HCT116 (cell line): ENCODE data around the gene PMEPA1. TPM values are rescaled to one million over a fixed set of nuclear protein-coding genes. Genes with fewer than 3 reads are reported as not detected.

ENCODE experiments used
- ATAC-seq: fragments of 200-7000 bp; cut with Tn5 transposase; 2 replicates; pipeline ENCODE4 v1.9.1; 2020; ENCODE audit warnings: mild to moderate bottlenecking, moderate library complexity
- BruUV-seq: library from RNA; stranded (reverse); fragments of 400-500 nt; replicated peaks from 2 replicates; lab custom pipeline; 2021; lab: Mats Ljungman, UMichigan
- CTCF ChIA-PET: fragments of 300-600 bp; sonication (Branson Sonifier 250); formaldehyde crosslinking; loops from one replicate; lab custom pipeline; 2021; ENCODE audit warnings: antibody characterized with exemption; lab: Charles Lee
- POLR2A ChIA-PET: fragments of 300-600, 350-600 bp; sonication (Branson Sonifier 250); formaldehyde crosslinking; loops from one replicate; lab custom pipeline; 2021; ENCODE audit warnings: antibody characterized with exemption; lab: Charles Lee
- RAD21 ChIA-PET, 2 experiments: fragments of 300-600 bp; sonication (Branson Sonifier 250); formaldehyde crosslinking; loops; one replicate each; lab custom pipeline; 2023; ENCODE audit warnings: low total read pairs in 2 of 2; ENCODE audit not compliant: uncharacterized antibody in 2 of 2, unreplicated experiment in 2 of 2, low non-redundant PET in 1 of 2; lab: Charles Lee
- DNase-seq: peaks from one replicate; pipeline ENCODE4 v3.0.0-alpha.2; 2010; ENCODE audit warnings: low read depth, low spot score
- H2AFZ ChIP-seq: fragments of 200-600 bp; shearing (Covaris generic), sonication (generic); 2 replicates; pipeline ENCODE4 v1.6.1; 2017; ENCODE audit warnings: low read depth, mixed run types, mixed read lengths, antibody characterized with exemption, low read length; ENCODE audit not compliant: poor library complexity, severe bottlenecking
- H3K27ac ChIP-seq: 2 replicates; pipeline ENCODE4 v1.5.1; 2012; ENCODE audit warnings: low read depth, low read length
- H3K27me3 ChIP-seq: fragments of 200-600 bp; sonication (generic); 2 replicates; pipeline ENCODE4 v1.6.1; 2016; ENCODE audit warnings: mixed run types, low read length, mixed read lengths; ENCODE audit not compliant: insufficient read depth
- H3K36me3 ChIP-seq, 2 experiments: fragments of 200-500 bp in 1 of 2; fragments of 200-600 bp in 1 of 2; sonication (Bioruptor generic) in 1 of 2; sonication (generic) in 1 of 2; 2 replicates each; pipeline versions ENCODE4 v1.5.1 to v1.6.1; 2014 to 2016; ENCODE audit warnings: low read length in 2 of 2, inconsistent platforms in 1 of 2, mixed read lengths in 1 of 2, mixed run types in 1 of 2; ENCODE audit not compliant: insufficient read depth in 2 of 2, control insufficient read depth in 1 of 2
- H3K4me1 ChIP-seq, 2 experiments: fragments of 200-600 bp in 1 of 2; sonication (generic) in 1 of 2; 2 replicates each; pipeline versions ENCODE4 v1.5.1 to v1.6.1; 2012 to 2017; ENCODE audit warnings: low read length in 2 of 2, inconsistent platforms in 1 of 2, mild to moderate bottlenecking in 1 of 2, mixed read lengths in 1 of 2, mixed run types in 1 of 2, moderate library complexity in 1 of 2; ENCODE audit not compliant: insufficient read depth in 2 of 2, control insufficient read depth in 1 of 2
- H3K4me2 ChIP-seq: fragments of 200-600 bp; sonication (generic); 2 replicates; pipeline ENCODE4 v1.6.1; 2017; ENCODE audit warnings: mixed run types, low read length, mixed read lengths
- H3K4me3 ChIP-seq, 2 experiments: fragments of 200-600 bp in 1 of 2; sonication (generic) in 1 of 2; replicated peaks in 1 of 2; 2 replicates each; pipeline ENCODE4 v1.5.1; 2011 to 2016; ENCODE audit warnings: low read length in 2 of 2, control low read depth in 1 of 2, low read depth in 1 of 2, mild to moderate bottlenecking in 1 of 2, mixed read lengths in 1 of 2, mixed run types in 1 of 2
- H3K79me2 ChIP-seq: fragments of 200-600 bp; sonication (generic); 2 replicates; pipeline ENCODE4 v1.6.1; 2017; ENCODE audit warnings: mild to moderate bottlenecking, mixed run types, low read length, moderate library complexity, mixed read lengths; ENCODE audit not compliant: insufficient read depth
- H3K9ac ChIP-seq: fragments of 200-600 bp; sonication (generic); 2 replicates; pipeline ENCODE4 v1.6.1; 2016; ENCODE audit warnings: low read length, mixed read lengths
- H3K9me2 ChIP-seq: fragments of 200-600 bp; sonication (generic), shearing (Covaris generic); 2 replicates; pipeline ENCODE4 v1.6.1; 2017; ENCODE audit warnings: mixed run types, mild to moderate bottlenecking, moderate library complexity; ENCODE audit not compliant: insufficient read depth
- H3K9me3 ChIP-seq, 2 experiments: fragments of 200-500 bp in 1 of 2; fragments of 200-600 bp in 1 of 2; sonication (Bioruptor generic) in 1 of 2; sonication (generic) in 1 of 2; 2 replicates each; pipeline ENCODE4 v1.6.1; 2014 to 2017; ENCODE audit warnings: low read length in 2 of 2, mixed read lengths in 2 of 2, inconsistent platforms in 1 of 2, low read depth in 1 of 2, mild to moderate bottlenecking in 1 of 2, mixed run types in 1 of 2, moderate library complexity in 1 of 2; ENCODE audit not compliant: control insufficient read depth in 1 of 2, insufficient read depth in 1 of 2
- H4K20me1 ChIP-seq: fragments of 200-600 bp; sonication (generic), shearing (Covaris generic); 2 replicates; pipeline ENCODE4 v1.6.1; 2017; ENCODE audit warnings: mixed run types, mild to moderate bottlenecking, moderate library complexity; ENCODE audit not compliant: insufficient read depth
- CBX3 ChIP-seq: IDR thresholded peaks from 2 replicates; pipeline ENCODE4 v1.6.1; 2012; ENCODE audit warnings: low read depth
- ELF1 ChIP-seq: IDR thresholded peaks from 2 replicates; pipeline ENCODE4 v1.6.1; 2012; ENCODE audit warnings: low read depth, borderline replicate concordance
- EZH2 ChIP-seq: fragments of 200-600 bp; sonication (generic); IDR thresholded peaks from 2 replicates; pipeline ENCODE4 v1.6.1; 2017; ENCODE audit warnings: antibody characterized with exemption, mixed run types
- EZH2phosphoT487 ChIP-seq: fragments of 200-600 bp; IDR thresholded peaks from 2 replicates; pipeline ENCODE4 v1.6.1; 2018; ENCODE audit warnings: antibody characterized with exemption, borderline replicate concordance
- FOSL1 ChIP-seq: IDR thresholded peaks from 2 replicates; pipeline ENCODE4 v1.6.1; 2012; ENCODE audit warnings: low read depth
- POLR2A ChIP-seq: IDR thresholded peaks from 2 replicates; pipeline ENCODE4 v1.7.0; 2011; ENCODE audit warnings: borderline replicate concordance; ENCODE audit not compliant: insufficient read depth, insufficient read length; ENCODE audit errors: extremely low read depth
- RAD21 ChIP-seq: IDR thresholded peaks from 2 replicates; pipeline ENCODE4 v1.6.1; 2012; ENCODE audit warnings: low read depth, mild to moderate bottlenecking
- SIN3A ChIP-seq: IDR thresholded peaks from 2 replicates; pipeline ENCODE4 v1.6.1; 2012; ENCODE audit warnings: low read depth
- SP1 ChIP-seq: IDR thresholded peaks from 2 replicates; pipeline ENCODE4 v1.6.1; 2012; ENCODE audit warnings: low read depth
- SRF ChIP-seq: IDR thresholded peaks from 2 replicates; pipeline ENCODE4 v1.6.1; 2012; ENCODE audit warnings: low read depth
- TCF7L2 ChIP-seq: IDR thresholded peaks from 2 replicates; pipeline ENCODE4 v1.7.0; 2011; ENCODE audit warnings: borderline replicate concordance, inconsistent platforms; ENCODE audit not compliant: insufficient read depth, insufficient read length; ENCODE audit errors: extremely low read depth
- YY1 ChIP-seq: IDR thresholded peaks from 2 replicates; pipeline ENCODE4 v1.6.1; 2011; ENCODE audit warnings: low read length, low read depth, moderate library complexity, mild to moderate bottlenecking; ENCODE audit not compliant: insufficient replicate concordance; ENCODE audit errors: extremely low read depth
- ZFX ChIP-seq: fragments of 450-650 bp; IDR thresholded peaks from 2 replicates; pipeline ENCODE4 v1.6.1; 2017
- ZNF274 ChIP-seq: fragments of 200-500 bp; sonication (Bioruptor generic); IDR thresholded peaks from 2 replicates; pipeline ENCODE4 v1.6.1; 2014; ENCODE audit warnings: mild to moderate bottlenecking, low read depth, low read length, inconsistent platforms
- intact Hi-C: fragments of 100-400 bp; cut with micrococcal nuclease; formaldehyde crosslinking; loops from 2 replicates; pipeline ENCODE4 v1.10.0; 2022
- total RNA-seq: library from RNA; stranded (reverse); gene quantifications from one replicate; pipeline ENCODE4 v1.2.1, GENCODE V29; 2021; ENCODE audit not compliant: unreplicated experiment
- TF ChIP-seq, protein P1 (sequence below): IDR thresholded peaks from 2 replicates; pipeline ENCODE4 v1.6.1; 2011; ENCODE audit warnings: mild to moderate bottlenecking, low read length, moderate library complexity; ENCODE audit not compliant: insufficient replicate concordance; ENCODE audit errors: extremely low read depth
- TF ChIP-seq, protein P2 (sequence below): IDR thresholded peaks from 2 replicates; pipeline ENCODE4 v1.6.1; 2012; ENCODE audit warnings: low read depth
- TF ChIP-seq, protein P3 (sequence below): IDR thresholded peaks from 2 replicates; pipeline ENCODE4 v1.6.1; 2012
- TF ChIP-seq, protein P4 (sequence below): IDR thresholded peaks from 2 replicates; pipeline ENCODE4 v1.6.1; 2012

The PMEPA1 gene
- total RNA-seq, 1 experiment from 2014 or later: 0.64 TPM

DNA sequence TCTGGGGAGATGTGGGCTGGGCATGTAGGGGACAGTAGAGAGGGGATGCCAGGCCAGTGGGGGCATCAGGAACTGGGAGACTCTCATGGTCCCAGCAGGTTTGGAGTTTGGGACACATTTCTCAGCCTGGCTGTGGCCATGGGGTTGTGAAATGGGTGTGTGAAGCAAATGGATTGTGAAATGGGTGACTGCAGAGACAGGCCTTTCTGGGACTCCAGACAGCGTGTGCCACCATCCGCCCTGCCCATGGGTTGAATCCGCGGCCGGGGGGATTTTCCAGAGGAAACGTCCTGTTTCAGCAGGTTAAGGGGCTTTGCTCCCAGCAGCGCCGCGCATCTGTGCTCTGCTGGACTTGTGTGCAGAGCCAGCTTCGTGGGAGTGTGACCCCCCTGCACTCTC is 3.7 kb upstream of the PMEPA1 start:
- intact Hi-C loops: no loop called here
- no peak overlapping the region for H3K9ac ChIP-seq
- POLR2A ChIA-PET: no interaction called here
- DNase-seq: no peak
- H3K79me2 ChIP-seq: no peaks in the 10 kb centered on the region
- no peaks in the 10 kb centered on the region for H4K20me1 ChIP-seq
- H3K9me2 ChIP-seq: no peaks in the 10 kb centered on the region
- H3K36me3 ChIP-seq: no peaks in the 10 kb centered on the region
- H3K4me1 ChIP-seq: peaks cover 14 to 28% of the 10 kb centered on the region in 2 experiments; a peak in 3 of 4 replicates
- H2AFZ ChIP-seq: no peak overlapping the region
- no peak overlapping the region for H3K27ac ChIP-seq
- no peak overlapping the region for H3K4me2 ChIP-seq
- TF ChIP-seq ZFX (no peak), SIN3A (no peak), POLR2A (no peak), EZH2 (no peak), TCF7L2 (no peak), SP1 (no peak), SRF (no peak), FOSL1 (no peak), YY1 (no peak), ZNF274 (no peak), EZH2phosphoT487 (no peak), CBX3 (no peak), ELF1 (no peak), RAD21 (no peak)
- TF ChIP-seq, protein P1, sequence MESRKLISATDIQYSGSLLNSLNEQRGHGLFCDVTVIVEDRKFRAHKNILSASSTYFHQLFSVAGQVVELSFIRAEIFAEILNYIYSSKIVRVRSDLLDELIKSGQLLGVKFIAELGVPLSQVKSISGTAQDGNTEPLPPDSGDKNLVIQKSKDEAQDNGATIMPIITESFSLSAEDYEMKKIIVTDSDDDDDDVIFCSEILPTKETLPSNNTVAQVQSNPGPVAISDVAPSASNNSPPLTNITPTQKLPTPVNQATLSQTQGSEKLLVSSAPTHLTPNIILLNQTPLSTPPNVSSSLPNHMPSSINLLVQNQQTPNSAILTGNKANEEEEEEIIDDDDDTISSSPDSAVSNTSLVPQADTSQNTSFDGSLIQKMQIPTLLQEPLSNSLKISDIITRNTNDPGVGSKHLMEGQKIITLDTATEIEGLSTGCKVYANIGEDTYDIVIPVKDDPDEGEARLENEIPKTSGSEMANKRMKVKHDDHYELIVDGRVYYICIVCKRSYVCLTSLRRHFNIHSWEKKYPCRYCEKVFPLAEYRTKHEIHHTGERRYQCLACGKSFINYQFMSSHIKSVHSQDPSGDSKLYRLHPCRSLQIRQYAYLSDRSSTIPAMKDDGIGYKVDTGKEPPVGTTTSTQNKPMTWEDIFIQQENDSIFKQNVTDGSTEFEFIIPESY: no peak
- TF ChIP-seq, protein P2, sequence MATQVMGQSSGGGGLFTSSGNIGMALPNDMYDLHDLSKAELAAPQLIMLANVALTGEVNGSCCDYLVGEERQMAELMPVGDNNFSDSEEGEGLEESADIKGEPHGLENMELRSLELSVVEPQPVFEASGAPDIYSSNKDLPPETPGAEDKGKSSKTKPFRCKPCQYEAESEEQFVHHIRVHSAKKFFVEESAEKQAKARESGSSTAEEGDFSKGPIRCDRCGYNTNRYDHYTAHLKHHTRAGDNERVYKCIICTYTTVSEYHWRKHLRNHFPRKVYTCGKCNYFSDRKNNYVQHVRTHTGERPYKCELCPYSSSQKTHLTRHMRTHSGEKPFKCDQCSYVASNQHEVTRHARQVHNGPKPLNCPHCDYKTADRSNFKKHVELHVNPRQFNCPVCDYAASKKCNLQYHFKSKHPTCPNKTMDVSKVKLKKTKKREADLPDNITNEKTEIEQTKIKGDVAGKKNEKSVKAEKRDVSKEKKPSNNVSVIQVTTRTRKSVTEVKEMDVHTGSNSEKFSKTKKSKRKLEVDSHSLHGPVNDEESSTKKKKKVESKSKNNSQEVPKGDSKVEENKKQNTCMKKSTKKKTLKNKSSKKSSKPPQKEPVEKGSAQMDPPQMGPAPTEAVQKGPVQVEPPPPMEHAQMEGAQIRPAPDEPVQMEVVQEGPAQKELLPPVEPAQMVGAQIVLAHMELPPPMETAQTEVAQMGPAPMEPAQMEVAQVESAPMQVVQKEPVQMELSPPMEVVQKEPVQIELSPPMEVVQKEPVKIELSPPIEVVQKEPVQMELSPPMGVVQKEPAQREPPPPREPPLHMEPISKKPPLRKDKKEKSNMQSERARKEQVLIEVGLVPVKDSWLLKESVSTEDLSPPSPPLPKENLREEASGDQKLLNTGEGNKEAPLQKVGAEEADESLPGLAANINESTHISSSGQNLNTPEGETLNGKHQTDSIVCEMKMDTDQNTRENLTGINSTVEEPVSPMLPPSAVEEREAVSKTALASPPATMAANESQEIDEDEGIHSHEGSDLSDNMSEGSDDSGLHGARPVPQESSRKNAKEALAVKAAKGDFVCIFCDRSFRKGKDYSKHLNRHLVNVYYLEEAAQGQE: no peak
- TF ChIP-seq, protein P3, sequence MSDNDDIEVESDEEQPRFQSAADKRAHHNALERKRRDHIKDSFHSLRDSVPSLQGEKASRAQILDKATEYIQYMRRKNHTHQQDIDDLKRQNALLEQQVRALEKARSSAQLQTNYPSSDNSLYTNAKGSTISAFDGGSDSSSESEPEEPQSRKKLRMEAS: no peak
- TF ChIP-seq, protein P4, sequence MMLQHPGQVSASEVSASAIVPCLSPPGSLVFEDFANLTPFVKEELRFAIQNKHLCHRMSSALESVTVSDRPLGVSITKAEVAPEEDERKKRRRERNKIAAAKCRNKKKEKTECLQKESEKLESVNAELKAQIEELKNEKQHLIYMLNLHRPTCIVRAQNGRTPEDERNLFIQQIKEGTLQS: no peak
- TF ChIP-seq, all 23 proteins: peak for 0
- ChIA-PET RAD21 (no interaction called here), CTCF (no interaction called here)
- no peak overlapping the region for H3K4me3 ChIP-seq
- H3K9me3 ChIP-seq: no peaks in the 10 kb centered on the region
- BruUV-seq: no TSS peak
- no peak for ATAC-seq
- H3K27me3 ChIP-seq: peaks cover 64% of the 10 kb centered on the region
